HCT116 (cell line): ENCODE measurements around the gene TRIM5.

Experiments used
- ATF3 ChIP-seq: IDR thresholded peaks from 2 replicates; pipeline ENCODE4 v1.6.1; 2012
- CTCF ChIP-seq, 3 experiments: fragments of 200-600 bp in 1 of 3; sonication (generic) in 1 of 3; IDR thresholded peaks in 2 of 3; conservative IDR thresholded peaks in 1 of 3; 2 replicates each; pipeline ENCODE4 v1.5.1; 2012 to 2017; ENCODE audit warnings: low read depth in 2 of 3, low read length in 2 of 3, antibody characterized with exemption in 1 of 3, borderline replicate concordance in 1 of 3, control low read depth in 1 of 3, mild to moderate bottlenecking in 1 of 3, mixed read lengths in 1 of 3, mixed run types in 1 of 3, moderate library complexity in 1 of 3; ENCODE audit not compliant: insufficient read depth in 1 of 3
- EGR1 ChIP-seq: IDR thresholded peaks from 2 replicates; pipeline ENCODE4 v1.6.1; 2012; ENCODE audit warnings: low read depth
- EZH2 ChIP-seq: fragments of 200-600 bp; sonication (generic); IDR thresholded peaks from 2 replicates; pipeline ENCODE4 v1.6.1; 2017; ENCODE audit warnings: antibody characterized with exemption, mixed run types
- EZH2phosphoT487 ChIP-seq: fragments of 200-600 bp; IDR thresholded peaks from 2 replicates; pipeline ENCODE4 v1.6.1; 2018; ENCODE audit warnings: antibody characterized with exemption, borderline replicate concordance
- POLR2A ChIP-seq: IDR thresholded peaks from 2 replicates; pipeline ENCODE4 v1.7.0; 2011; ENCODE audit warnings: borderline replicate concordance; ENCODE audit not compliant: insufficient read depth, insufficient read length; ENCODE audit errors: extremely low read depth
- POLR2AphosphoS5 ChIP-seq: IDR thresholded peaks from 2 replicates; pipeline ENCODE4 v1.6.1; 2011; ENCODE audit warnings: mild to moderate bottlenecking, low read depth, low read length, moderate library complexity
- REST ChIP-seq: IDR thresholded peaks from 2 replicates; pipeline ENCODE4 v1.6.1; 2012; ENCODE audit warnings: low read depth
- SIN3A ChIP-seq: IDR thresholded peaks from 2 replicates; pipeline ENCODE4 v1.6.1; 2012; ENCODE audit warnings: low read depth
- YY1 ChIP-seq: IDR thresholded peaks from 2 replicates; pipeline ENCODE4 v1.6.1; 2011; ENCODE audit warnings: low read length, low read depth, moderate library complexity, mild to moderate bottlenecking; ENCODE audit not compliant: insufficient replicate concordance; ENCODE audit errors: extremely low read depth
- ZNF274 ChIP-seq: fragments of 200-500 bp; sonication (Bioruptor generic); IDR thresholded peaks from 2 replicates; pipeline ENCODE4 v1.6.1; 2014; ENCODE audit warnings: mild to moderate bottlenecking, low read depth, low read length, inconsistent platforms

GRCh38 chr11:5691964-5692361 lies 7.1 kb upstream of the TRIM5 start:
- TF ChIP-seq CTCF (IDR thresholded peaks at IDR 0.05 in 2 of 3, conservative IDR thresholded peaks at IDR 0.05 in 1 of 3; ENCODE audit: borderline replicate concordance in 1 of 3, insufficient read depth in 1 of 3, low read depth in 2 of 3, low read length in 2 of 3): no peak
- no peak for TF ChIP-seq POLR2A
- TF ChIP-seq EZH2phosphoT487: no peak
- no peak for TF ChIP-seq ZNF274
- no peak for TF ChIP-seq EZH2
- TF ChIP-seq YY1: no peak
- no peak for TF ChIP-seq POLR2AphosphoS5
- TF ChIP-seq ATF3: no peak
- TF ChIP-seq EGR1: no peak
- TF ChIP-seq REST: no peak
- TF ChIP-seq SIN3A: no peak
